ENCODE measurements around the gene AFDN.

The AFDN gene

DNA sequence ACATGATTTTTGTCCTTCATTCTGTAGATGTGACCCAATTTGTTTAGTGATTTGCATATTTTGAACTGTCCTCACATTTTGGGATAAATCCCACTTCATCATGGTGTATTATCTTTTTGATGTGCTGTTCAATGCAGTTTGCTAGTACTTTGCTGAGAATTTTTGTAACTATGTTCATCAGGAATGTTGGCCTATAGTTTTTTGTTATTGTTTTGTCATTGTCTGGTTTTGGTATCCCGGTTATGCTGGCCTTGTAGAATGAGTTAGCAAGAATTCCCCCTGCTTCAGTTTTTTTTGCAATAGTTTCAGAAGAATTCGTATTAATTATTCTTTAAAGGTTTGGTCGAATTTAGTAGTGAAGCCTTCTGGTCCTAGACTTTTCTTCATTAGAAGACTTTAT, 182.6 kb downstream of the AFDN start:
- DNase-seq = no peak

DNA sequence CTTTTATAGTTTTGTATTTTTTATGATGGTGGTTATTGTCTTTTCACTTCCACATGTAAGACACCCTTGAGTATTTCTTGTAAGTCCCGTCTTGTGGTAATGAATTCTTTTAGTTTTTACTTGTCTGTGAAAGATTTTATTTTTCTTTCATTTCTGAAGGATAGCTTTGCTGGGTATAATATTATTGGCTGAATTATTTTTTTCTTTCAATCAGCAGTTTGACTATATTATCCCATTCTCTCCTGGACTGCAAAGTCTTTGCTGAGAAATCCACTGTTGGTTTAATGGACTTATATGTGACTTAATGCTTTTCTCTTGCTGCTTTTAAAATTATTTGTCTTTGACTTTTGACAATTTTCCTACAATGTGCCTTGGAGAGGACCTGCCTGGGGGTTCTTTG, 184.6 kb downstream of the AFDN start:
- DNase-seq = no peak

DNA sequence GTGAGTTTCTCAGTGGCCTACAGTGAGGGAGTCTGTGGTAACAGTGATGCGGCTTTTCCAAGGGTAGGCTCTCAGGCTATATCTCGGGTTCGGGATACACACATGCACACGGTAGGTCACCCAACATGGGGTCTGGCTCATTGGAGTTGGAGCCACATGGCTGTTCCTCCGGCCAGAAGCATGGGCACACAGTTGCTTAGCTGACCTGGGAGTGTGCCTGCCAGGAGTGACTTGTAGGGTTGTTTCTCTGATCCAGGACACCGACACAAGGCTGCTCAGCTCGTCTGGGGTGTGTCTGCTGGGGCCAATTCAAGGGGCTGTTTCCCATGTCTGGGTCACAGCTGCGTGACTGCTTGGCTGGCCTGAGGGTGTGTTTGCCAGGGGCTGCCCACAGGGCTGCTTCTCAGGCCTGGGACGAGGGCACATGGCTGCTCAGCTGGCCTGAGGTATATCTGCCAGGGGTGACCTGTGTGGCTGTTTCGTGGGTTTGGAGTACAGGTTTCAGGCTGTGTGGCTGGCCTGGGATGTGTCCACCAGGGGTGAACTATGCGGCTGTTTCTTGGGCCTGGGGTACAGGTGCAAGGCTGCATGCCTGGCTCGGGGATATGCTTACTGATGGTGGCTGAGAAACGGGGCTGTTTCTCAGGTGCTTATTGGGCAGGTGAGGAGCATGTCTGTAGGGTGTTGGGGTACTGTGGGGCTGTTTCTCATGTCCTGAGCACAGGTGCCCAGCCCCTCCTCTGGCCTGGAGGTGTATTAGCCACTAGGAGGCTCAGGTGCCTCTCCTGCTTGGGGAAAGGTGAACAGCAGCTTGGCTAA, 185.9 kb downstream of the AFDN start:
- DNase-seq = no peak

DNA sequence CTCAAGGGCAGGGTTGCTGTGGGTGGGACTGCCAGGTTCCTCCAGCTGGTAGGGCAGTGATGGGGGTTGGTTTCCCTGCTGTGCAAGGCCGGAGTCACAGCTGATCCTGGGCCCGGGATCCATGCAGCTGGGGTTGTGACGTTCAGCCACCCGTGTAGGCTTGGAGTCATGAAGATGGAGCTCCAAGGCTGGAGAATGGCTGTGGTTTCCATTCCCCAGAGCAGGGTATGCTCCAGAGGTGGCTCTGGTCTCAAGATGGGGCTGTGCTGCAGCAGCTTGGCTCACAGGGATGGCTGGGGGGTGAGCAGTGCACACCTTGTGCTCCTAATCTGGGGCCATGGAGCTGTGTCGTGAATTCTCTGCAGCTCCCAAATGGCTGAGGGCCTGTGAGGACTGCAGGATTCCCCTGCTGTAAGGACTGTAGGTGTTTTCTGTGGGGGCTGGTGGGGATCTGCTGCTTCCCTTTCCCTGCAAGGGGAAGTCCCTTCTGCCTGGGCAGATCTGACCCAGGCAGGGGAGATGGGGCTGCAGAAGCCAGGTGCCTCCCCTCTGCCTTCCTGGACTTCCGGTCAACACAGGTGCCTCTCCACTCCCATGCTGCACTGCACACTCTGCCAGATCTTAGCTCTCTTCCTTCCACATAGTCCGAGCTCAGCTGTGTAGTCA, 186.7 kb downstream of the AFDN start:
- no peak for DNase-seq

DNA sequence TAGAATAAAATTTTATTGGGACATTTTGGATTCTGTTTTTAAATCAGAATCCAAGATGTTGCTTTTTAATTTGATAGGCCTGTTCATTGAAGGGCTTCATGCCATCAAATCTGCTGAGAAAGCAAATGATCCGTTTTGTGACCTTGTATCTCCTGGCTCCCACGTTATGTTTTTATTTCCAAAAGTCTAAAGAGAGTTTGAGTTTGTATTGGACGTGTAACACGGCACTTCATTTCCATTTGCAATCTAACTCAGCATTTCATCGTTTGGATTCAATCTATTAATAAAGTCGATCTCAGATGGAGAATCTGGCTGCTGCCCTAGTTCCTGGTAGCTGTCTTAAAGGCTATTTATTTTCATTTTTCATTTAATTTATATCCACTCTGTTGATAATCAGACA, 187.7 kb downstream of the AFDN start:
- no peak for DNase-seq

DNA sequence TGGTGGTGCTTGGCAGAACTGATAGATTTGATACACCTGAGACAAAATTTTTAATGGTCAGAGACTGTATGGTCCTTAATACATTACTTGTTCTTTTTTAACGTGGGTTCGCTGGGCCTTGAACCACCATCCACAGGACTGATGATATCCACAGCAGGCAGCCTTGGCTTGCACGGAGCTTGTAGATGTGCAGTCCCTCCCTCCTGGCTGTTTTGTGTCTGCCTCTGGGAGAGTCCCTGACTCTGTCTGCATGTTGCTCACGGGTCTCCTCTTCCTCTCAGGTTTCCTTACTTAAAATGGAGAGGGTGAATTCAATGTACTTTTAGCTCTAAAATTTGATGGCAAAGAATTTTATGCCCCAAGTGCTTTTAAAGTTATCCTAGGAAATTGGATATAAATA, 188.3 kb downstream of the AFDN start:
- no peak for DNase-seq

DNA sequence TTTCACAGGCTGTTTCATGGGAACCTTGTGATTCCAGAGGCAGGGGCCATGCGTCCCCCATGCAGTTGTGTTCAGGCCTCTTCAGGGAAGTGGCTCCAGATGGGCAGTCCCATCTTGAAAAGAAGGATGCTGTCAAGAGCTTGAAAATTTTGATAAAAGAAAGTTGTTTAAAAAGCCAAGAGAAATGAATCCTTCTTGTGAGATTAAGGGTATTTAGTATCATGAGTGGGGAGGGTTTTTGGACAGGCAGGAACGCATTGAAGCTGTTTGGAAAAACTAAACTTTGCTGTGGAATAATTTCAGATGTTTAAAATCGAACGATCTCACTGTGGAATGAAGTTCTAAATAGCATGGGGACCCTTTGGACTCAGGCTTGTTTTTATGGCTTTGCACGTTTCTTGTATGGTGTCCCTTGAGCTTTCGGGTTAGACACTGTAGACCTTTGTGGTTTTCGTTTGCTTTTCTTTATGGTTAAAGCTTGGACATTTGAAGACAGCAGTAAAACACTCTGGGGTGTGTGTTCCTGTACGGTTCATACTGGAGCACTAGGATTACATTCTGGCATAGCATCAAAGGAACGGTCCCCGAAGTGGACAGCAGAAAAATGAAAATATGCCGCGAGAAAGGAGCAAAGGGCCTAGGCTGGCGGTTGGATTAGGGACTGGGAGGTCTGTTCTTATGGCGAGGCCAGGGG, 188.9 kb downstream of the AFDN start:
- no peak for DNase-seq

DNA sequence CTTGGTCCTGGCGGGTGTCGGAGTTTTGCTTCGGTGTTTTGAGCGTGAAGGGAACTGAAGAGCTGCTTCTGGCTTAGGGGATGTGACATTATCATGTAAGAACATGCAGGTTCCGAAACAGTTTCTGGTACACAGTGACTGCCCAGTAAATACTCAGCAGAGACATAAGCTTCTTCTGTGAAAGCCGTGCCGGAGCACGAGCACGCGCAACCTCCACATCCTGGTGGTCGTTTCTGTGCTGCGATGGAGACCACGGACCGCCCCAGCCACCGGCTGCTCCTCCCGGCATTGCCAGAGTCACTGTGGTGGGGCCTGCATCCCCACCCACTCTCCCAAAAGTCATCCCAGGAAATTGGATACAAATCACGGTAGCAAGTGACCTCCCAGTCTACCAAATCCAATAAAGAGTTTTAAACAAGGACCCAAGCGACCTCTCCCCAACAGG, 189.5 kb downstream of the AFDN start:
- DNase-seq = no peak

DNA sequence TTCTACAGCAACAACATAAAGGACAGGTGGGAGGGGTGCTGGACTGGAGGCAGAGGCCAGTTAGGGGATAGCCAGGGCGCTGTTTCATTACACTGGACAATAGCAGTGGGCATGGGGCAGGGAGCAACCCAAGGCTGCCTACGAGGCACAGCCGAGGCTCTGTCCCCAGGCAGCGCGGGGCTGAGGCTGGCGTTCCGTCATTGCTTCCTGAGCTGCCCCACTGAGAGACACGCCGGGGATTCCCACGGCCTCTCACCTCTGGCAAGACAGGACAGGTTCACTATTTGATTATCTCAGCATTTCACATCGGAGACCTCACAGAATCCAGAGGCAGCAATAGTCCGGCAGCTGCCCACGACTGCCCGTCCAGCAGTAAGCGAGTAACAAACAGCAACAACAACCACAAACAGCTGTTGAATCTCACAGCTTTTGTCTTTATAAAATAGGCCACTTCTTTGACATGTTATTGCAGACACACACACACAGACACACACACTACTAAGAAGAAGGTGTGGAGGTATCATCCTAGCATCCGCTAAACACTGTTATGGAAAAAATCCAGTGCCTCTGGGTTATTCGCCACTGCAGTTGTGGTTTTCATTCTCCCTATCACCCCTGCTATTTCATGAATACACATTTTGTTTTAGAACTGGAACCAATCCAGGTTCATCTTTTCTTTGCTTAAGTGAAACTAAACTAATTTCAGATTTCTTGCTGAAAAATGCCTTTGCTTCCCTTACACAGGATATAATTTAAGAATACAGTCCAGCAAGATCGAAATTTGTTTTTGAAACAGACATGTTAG, 190.2 kb downstream of the AFDN start:
- no peak for DNase-seq

DNA sequence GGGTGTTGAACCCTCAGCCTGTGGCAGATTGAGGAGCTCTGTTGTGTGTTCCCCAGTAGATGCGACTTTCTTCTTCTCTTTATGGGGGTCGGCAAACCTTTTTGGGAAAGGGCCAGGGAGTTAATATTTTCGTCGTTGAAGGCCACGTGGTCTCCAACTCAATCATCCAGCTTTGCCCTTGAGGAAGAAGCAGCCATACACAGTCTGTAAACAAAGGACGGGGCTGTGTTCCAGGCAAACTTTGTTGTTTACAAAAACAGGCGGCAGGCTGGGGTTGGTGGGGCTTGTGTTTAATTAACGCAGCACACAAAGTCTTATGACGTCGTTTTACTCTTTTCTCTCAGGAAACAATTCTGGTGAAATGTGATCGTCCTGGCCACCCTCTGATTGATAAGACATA, 190.9 kb downstream of the AFDN start:
- DNase-seq = no peak

DNA sequence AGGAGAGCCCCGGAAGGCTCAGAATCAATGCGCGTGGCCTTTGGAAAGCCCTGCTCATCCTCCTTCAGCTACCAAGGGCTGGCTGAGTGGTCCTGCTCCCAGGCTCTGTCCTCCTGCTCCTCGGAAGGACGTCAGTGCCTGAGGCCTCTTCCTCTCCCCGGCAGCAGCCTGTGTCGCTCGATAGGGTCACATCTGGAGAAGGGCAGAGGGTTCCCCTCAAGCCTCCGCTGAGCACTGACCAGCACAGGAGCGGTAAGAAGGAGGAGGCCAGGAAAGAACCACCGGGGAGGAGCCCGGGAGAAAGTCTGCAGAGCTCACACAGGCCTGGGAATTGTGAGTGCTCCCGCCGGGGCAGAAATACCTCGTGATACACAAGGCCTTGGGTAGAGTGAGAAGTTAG, 192.0 kb downstream of the AFDN start:
- DNase-seq = no peak

DNA sequence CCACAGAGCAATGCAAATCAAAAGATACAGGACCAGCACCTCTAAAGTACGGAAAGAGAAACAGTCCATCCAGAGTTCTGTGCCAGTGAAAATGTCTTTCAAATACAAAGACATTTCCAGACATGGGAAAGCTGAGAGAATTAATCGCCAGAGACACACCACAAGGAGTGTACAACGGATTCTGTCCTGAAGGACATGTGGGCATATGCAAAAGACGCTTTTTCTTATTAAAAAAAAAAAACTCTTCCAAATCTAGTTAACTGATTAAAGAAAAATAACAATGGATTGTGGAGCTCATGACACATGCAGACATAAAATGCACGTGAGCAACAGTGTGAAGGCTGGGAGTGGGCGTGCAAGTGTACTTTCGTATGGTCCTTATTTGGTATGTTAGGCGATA, 193.5 kb downstream of the AFDN start:
- no peak for DNase-seq

DNA sequence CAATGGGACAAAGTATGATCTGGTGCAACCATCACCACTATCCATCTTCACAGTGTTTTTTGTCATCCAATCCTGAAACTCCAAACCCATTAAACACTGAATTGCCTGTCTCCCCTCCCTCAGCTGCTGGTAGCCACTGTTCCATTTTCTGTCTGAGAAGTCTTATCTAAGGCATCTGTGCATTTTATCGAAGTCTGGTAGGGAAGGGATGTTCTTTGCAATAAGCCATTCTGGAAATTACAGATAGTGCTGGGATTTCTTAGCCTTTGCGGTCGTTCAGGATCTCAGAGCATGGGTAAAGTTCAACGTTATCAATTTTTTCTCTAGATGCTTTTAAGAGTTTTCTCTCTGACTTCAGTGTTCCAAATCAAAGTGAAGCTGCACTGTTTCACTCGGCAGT, 194.9 kb downstream of the AFDN start:
- DNase-seq = no peak
